ENCODE results near the gene FAT1.
"Not testable (repeated sequence)": the region's sequence is repeated elsewhere in the genome, so short reads cannot be mapped to it uniquely, and the experiment has no call there.

The FAT1 gene

DNA sequence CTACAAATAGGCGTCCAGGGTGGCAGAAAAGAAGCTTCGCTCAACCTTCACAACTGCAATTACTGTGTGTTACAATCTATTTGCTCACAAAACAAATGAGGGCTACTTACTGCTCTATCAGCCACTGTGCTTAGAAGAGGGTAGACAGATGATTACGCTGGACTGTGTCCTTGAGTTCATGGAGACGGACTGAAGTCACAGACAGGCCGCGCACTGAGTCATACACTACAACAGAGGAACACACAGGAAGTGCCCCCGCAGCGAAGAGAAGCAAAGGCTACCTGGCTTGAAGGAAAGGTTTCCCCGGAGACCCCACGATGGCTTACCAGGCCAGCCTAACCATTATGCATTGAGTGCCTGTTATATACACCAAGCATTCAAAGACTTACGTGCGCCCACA lies 25.6 kb downstream of the FAT1 start:
- DNase-seq (ENCODE audit: low spot score): no peak

DNA sequence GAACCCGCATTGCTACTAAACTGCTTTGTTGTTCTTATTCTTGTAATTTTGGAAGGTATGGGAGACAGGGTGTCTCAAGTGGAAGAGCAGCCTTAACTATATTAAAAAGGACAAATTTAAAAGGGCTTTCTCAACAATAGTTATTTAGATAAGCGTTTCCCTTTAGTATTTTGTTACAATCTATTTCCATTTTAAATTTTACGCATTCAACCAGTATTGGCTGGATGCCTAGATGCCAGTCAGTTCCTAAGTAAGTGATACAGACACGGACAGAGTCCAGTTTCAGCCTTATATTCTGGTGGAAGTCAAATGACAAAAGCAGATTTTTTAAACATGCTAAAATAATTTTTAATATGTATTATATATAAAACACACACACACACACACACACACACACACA lies 28.3 kb downstream of the FAT1 start:
- DNase-seq (ENCODE audit: low spot score): no peak

DNA sequence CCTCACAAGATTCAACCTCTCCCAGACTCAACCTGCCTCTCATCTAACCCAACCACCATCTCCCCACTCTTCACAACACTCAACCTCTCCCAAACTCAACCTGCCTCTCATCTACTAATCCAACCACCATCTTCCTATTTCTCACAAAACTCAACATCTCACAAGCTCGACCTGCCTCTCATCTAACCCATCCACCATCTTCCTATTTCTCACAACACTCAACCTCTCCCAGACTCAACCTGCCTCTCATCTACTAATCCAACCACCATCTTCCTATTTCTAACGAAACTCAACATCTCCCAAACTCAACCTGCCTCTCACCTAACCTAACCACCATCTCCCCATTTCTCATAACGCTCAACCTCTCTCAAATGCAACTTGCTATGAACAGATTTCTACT lies 29.8 kb downstream of the FAT1 start:
- DNase-seq (ENCODE audit: low spot score): no peak

DNA sequence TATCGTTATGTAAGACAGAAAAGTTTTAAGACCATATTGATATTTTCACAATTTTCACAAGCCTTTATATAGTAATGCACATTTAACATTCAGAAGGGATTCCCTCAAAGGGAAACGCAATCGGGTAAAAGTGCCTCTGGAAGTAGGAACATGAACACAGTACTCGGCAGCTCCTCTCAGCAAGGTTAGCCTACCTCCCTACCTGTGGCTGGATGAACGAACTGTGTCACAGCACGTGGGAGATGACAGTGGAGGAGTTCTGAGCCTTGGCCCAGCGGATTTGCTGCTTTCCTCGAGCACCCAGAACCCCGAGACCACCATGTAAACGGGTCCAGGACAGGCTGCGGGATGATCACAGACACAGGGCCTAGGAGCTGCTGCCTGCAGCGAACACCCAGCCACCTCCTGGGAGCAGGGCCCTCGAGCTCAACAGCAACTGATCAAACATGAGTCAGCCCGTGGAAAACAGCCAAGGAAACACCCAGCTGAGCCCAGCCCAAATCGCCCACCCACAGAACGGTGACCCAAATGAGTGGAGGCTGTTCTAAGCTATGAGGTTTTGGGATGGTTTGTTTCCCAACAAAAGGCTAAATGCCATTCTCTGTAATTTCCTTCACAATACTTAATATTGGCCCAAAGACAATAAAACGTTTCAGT lies 30.4 kb downstream of the FAT1 start:
- no peak for DNase-seq (ENCODE audit: low spot score)

DNA sequence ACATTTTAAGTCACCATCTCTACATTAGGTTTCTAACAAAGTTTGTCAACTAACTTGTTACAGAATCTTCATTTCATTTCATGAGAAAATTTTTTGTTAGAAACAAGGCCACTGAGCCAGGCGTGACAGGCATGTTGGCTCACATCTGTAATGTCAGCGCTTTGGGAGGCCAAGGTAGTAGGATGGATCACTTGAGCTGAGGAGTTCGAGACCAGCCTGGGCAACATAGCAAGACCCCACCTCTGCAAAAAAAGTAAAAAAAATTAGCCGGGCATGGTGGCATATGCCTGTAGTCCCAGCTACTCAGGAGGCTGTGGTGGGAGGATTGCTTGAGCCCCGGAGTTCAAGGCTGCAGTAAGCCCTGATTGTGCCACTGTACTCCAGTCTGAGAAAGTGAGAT lies 32.3 kb downstream of the FAT1 start:
- DNase-seq (ENCODE audit: low spot score): no peak

DNA sequence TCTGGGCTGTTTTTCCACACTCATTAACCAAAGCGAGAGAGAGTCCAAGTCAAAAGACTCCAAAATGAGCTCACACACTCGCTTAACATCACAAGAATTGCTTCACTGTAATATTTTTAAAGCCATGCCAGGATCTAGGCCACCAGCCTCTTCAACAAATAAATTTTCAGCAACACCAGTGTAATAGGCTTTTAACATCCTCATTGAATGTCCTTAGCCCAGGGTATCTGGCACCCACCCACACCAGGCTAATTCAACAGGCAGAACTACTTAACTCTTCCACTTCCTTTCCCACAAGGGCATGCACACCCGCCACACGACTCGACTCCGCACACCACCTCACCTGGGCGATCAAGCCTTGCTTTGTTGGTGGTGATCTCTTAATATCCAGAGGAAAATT lies 34.2 kb downstream of the FAT1 start:
- DNase-seq (ENCODE audit: low spot score): no peak

DNA sequence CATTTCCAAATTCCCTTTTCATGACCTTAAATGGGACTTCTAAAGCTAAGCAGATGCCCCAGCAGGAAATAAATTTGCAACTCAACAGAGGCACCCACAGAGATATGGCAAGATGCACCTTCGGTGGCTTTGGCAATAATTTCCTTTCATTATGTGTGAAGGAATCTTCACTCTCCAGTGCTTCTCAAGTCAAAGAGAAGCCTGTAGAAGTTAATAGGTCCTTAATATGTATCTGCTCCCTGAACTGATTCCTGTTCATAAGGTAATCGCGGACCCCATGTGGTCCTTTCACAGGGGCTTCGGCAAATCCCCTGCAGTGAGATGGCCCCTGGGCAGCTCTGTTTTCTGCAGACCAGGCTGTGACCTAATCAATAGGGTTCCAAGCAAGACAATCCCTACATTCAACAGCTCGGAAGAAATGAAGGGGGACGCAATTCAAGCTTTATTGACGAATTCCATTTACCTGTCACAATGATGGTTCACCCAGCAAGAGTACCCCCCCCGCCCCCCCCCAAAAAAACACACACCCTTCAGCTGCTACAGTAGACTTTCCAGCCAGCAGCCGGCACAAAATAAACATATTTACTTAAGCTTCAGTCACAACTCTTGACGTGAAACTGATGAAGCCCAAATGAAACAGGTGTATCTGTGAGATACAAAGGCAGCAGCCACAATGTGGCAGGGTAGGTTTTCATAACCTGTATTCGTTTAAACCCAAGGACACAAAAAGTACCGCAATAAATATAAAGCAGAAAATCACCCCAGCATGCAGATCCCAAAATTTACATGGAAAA lies 35.3 kb downstream of the FAT1 start:
- DNase-seq (ENCODE audit: low spot score): no peak

DNA sequence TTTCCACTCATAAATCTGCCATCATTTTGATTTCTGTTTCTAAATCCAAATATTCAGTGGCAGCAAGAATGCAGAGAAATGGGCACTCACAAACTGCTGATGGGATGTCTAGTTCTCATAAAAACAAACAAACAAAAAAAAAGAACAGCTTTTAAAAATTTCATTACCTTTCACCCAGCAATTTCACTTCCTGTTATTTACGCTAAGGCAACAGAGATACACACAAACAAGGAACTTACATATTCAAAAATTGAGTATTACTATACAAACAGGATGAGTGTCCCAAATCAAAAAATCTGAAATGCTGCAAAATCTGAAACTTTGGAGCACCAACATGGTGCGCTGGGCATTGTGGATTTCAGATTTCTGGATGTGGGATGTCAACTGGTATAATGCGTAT lies 36.4 kb downstream of the FAT1 start:
- no peak for DNase-seq (ENCODE audit: low spot score)

DNA sequence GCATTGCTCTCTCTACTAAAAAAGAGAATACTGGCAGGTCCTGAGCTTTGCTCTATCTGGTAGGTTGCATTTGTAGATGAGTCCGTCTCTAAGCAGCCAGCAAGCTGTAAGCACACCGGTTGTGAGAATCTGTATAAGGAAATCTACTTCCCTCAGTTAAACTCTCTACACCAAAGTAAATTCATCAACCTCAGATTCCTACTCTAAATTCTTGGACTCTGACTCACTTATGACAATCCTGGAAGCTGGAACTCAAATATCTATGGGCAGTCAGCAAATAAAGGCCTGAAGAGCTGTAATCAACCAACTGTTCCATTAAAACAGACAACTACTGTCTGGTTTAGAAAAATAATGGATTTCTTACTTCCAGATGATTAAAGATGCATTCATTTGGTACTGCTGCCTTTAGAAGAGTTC lies 37.9 kb downstream of the FAT1 start:
- DNase-seq (ENCODE audit: low spot score): no peak

DNA sequence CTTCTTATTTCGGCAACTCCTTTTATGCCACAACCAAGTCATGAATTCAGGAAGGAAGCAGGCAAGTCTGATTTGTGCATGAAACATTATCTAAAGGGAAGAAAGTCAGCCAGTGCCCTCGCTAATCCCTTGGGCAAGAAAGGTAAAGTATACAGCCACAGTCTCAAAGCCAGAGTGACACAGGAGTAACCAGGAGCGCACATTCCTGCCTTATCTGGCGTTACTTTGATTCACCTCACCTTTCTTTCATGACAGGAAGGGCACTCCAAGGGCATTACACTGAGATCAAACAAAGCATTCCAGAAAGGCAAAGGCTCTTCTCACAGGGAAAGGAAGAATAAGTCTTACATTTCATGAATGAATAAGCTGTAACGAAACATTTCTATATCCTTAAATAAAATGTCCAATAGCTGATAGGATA lies 38.8 kb downstream of the FAT1 start:
- no peak for DNase-seq (ENCODE audit: low spot score)

DNA sequence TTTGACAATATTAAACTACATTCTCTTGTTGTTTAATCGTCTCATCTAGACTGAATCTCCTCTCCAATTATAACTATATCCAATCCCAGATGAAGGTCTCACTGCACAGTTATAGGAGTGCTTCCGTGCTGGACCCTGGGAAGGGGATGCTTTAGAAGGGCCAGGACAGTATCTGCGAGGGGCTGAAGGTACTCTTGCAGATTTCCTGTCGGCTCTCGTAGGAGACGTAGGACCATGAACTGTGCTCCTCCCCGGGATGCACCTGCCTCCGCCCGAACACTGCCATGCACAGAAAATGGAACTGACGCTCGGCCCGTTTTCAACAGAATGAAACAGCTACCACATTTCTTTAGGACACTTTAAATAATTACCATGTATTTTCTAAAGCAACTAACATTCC lies 39.4 kb downstream of the FAT1 start:
- DNase-seq (ENCODE audit: low spot score): no peak

DNA sequence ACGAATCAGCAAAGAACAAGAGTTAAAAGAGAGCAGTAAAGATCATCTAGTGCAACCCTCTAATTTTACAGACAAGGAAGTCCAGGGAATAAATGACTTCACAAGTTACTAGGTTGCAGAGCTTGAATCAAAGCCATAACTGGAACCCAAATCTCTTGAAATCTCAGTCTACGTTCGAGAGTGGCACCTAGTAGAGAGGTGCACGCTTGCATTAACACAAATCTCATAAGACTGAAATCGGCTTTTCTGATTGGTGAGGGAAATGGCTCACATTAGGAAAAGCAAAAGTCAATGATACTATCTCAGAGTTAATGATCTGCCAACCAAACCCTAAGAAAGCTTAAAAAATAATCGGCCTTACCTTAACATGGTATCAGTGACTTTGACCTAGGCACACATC lies 43.0 kb downstream of the FAT1 start:
- DNase-seq (ENCODE audit: low spot score): no peak

DNA sequence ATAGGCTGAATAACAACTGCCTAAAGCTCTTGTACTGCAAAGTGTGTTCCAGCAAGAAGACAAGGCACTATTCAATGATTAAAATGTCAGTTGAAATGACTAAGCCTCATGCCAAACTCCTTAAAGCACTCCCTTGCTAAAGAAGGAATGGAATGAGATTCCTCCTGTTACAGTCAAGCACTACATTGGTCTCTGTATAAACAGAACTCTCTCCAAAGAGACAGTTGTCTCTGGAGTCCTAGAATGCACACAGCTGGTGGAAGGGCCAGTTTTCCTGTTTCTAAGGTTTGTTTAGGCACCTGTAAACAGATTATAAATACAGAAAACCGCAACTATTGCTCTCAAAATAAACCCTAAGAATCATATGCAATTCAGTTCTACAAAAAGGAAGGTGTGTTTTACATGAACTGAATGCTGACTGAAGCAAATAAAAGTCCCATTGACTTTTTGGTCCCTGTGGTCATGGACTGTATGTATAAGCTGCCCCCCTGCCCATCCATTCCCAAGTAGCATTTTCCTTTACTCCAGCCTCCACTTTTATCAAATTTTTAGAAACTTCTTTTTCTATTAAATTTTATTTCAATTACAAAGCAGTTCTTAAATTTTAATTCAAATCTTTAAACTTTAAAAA lies 47.0 kb downstream of the FAT1 start:
- no peak for DNase-seq (ENCODE audit: low spot score)

DNA sequence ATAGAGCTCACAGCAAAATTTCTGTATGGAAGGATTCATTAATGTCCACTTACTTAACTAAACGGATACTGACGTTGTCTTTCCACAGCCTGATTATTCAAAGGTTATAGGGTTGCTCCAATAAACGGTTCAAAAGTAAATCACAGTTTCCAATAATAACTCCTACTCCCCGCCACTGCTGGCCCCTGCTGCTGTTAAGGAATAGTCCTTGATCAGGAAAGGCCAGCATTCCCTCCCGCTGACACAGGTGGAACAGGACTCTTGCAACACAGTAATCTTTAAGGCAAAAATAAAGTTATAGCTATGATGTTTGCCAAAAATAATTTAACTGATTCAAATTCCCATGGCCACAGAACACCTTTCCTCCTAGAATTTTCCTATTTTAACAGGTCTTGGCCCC lies 53.9 kb downstream of the FAT1 start:
- no peak for DNase-seq (ENCODE audit: low spot score)

DNA sequence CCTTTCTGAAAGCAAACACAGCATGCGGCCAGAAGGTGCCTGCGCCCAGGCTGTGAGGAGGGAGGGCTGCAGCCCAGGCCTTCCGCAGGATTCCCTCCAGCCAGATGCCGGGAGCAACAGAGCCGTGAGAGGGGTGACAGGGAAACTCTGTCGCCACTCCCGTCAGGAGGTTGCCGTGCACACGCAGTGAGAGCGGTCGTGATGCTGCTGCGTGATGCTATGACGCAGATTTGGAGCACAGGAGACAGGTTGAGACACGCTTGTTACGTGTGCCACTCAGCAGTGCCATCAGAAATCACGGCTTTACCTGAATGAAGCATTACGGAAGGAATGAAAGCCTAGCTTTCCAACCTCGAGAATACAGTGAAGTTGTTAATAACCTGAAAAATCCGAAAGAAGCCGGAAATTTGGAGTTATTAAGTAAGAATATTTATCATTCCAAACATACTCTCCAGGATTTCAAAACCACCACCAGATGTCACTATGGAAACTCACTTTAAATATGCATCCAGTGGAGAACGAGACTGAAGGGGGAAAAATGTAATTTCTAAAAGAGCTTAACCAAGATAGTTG lies 54.4 kb downstream of the FAT1 start:
- no peak for DNase-seq (ENCODE audit: low spot score)

DNA sequence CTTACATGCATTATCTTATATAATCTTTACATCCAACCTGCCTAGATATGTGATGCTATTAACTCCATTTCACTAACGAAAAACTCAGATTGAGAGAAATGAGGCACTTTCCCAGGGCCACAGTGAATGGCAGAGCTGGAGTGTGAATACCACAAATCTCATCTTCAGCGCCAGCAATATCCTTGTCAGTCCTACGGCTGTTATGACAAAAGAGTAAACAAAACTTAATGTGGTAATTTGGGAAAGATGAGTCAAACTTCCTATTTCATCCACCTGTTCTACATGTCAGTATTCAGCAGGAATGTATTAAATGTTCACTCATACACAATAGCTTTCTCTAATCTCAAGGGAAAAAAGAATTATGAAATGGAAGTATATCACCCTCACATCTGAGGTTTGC lies 56.9 kb downstream of the FAT1 start:
- DNase-seq (ENCODE audit: low spot score): no peak

DNA sequence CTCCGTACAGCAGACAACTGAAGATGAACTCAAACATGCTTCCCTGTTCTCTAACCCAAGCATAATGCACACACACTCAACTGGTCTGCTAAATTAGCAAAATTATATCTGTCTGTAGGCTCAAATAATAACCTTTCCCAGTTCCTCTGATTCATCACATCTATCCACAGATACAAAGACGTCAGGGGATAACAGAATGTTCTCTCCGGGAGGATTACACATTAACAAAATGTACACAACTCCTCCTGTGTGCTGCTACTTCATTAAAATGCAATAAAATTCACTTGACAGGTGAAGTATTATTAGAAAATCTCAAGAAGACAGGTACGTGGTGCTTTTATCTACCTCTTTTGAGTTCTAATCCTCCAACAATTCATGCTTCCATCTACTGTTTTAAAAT lies 57.4 kb downstream of the FAT1 start:
- DNase-seq (ENCODE audit: low spot score): no peak

DNA sequence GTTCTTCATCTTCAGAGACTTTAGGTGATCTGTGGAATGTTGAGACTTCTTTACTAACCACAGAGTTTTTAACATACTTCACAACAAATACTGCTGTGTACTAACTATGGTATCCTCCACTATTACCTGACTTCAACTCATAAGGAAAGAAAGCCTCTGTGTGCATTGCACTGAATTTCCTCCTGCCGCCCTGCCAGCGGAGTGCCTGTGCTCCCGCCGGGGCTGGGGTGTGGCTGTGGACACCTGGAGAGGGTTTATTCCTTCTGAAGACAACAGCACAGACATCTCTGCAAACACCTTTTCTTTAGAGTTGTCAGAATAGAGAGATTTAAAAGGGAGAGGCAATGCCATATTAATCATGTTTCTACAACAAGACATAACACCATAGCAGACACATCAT lies 63.3 kb downstream of the FAT1 start:
- DNase-seq (ENCODE audit: low spot score): no peak

DNA sequence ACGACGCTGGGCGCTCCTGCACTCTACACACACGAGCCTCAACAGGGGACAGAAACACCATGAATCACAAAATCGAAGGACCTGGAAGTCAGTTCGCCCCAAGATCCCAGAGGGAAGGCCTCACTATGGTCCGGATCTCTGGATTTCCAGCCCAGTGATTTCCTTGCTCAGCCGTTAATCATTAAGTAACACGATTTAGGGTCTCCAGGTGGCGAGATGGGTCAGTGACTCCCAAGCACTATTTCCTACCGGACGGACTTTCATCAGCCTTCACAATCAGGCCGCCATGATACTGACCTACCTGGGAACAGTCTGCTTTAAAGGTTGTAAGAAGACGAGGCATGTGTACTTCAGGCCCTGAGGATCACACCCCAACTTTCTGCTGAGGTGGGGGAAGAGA lies 63.7 kb downstream of the FAT1 start:
- no peak for DNase-seq (ENCODE audit: low spot score)

DNA sequence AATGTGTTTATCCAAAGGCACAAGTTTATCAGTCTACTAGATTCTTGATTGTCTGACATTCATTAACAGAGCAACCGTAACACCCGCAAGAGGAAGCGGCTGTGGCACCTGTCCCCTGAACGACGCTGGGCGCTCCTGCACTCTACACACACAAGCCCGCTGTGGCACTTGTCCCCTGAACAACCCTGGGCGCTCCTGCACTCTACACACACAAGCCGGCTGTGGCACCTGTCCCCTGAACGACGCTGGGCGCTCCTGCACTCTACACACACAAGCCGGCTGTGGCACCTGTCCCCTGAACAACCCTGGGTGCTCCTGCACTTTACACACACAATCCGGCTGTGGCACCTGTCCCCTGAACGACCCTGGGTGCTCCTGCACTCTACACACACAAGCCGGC lies 64.2 kb downstream of the FAT1 start:
- DNase-seq (ENCODE audit: low spot score): not testable (repeated sequence)

DNA sequence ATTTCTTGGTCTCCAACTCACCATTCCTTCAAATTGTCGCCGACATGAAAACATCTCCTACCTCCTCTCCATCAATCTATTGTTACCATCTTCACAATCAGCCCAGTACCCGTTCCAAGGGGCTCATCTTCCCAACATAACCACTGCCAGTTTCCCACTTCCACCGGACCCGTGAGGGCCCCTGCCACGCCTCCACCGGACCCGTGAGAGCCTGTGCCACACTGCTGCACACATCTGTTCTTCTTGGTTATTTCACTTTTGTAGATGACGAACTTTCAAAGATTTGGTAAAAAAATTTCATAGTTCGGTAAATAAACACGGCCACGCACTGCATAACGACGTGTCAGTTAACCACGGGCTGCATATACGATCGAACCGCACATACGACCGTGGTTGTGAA lies 65.0 kb downstream of the FAT1 start:
- DNase-seq (ENCODE audit: low spot score): no peak

DNA sequence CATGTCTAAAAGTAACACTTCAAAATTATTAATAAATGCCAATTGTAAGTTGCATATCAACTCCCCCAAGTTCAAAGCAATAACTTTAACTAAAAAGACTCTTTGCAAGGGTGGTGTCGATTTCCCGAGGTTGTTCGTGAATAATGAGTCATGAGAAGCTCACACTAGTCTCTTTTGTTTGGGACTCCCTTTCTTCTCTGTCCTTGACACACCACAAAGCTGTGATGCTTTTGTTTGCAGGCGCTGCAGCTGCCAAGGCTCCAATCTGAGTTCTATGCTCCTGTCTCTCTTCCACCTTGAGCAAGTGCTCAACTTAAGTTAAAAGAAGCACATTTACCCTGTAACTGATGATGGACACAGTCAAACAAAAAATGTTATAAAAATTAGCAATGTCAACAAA lies 65.9 kb downstream of the FAT1 start:
- no peak for DNase-seq (ENCODE audit: low spot score)

DNA sequence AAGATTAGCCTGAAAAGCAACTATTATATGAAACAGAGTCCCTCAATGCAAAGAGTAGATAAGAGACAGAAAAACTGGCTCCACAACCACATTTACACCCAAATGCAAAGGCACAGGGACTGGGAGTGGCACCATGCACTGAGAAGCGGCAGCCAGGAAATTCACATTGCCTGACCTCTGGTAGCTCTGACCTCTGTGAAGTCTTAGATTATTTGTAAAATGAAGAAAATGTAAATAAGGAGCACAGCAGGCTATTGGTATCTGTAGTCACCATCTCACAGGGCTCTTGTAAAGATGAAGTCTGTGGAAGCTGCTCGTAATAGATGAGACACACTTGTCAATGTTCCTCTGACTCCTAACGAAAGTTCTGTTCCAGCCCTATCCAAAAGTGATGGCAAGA lies 69.7 kb downstream of the FAT1 start:
- no peak for DNase-seq (ENCODE audit: low spot score)

Data from germinal center (tissue), 1 donor.